T-helper 2 cell (primary cell): ENCODE measurements around the gene CEP295NL.
A peak's percentile ranks its signal among the peaks of the same experiment; 100 is the strongest.
"Not testable (repeated sequence)": the region's sequence is repeated elsewhere in the genome, so short reads cannot be mapped to it uniquely, and the experiment has no call there.

ENCODE experiments used
- DNase-seq, 5 experiments: peaks; one replicate each; pipeline versions ENCODE4 v3.0.0 to v3.0.0-alpha.2; 2012 to 2022

CEP295NL gene

DNA sequence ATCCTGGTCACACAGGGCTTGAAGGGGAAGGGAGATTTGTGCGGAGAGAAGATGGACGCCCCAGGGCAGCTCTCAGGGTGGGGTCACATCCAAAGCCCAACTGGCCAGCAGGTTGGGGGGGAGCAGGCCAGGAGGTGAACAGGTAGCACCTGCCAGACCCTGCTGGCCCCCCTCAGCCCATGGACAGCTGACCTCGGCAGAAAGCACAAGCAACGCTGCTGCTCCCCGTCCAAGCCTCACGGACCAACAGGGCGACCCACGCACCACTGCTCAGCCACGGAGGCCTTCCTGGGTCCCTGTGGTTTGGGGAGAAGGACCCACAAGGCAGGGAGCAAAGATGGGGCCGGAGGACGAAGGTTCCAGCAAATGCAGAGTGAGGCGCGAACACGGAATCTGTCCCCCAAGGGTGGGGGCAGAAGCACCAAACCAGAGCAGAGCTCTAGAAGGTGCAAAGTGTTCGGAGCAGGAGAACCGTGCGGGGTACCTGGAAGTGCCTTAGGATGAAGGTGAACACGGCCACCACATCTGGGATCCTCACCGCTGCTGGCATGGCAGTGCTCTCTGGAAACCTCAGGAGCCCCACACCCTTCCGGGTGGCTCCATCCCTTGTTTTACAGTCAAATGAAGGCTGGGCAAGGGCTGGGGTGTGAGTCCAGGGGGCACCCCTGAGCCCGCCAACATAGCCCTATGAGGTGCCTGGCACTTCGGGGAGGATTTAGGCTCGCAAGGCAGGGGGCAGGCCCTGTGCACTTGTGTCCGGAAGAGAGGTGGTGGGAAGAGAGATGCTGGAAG lies 17.9 kb downstream of the CEP295NL start:
- DNase-seq = no peak

DNA sequence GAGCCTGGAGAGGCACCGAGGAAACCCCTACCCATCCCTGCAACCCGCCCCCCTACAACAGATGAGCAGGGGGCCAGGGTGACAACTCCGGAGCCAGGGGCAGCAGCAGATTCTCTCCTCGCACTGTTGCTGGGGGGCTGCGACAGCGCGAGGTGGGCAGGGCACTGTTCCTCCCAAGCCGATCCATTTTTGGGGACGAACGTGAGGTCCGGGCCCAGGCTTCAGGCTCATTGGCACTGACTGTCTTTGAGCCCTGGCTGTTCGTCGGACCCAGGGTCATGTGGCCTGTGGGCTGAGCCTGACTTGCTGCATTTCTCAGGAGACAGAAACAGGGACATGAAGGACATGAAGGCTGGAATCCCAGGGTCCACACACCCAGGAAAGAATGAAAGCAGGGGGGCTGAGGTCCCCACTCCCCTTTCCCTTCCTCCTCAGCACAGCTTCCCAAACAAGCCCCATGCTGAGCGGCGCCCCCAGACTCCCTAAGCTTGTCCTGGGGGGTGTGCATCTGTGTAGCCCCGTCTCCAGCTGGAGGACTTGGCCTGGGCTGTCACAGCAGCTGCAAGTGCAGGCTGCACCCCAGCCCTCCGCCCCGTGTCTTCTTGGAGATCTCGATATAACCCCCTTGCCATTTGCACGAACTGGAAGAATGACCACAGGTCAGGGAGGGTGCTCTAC lies 18.7 kb downstream of the CEP295NL start:
- DNase-seq = no peak

DNA sequence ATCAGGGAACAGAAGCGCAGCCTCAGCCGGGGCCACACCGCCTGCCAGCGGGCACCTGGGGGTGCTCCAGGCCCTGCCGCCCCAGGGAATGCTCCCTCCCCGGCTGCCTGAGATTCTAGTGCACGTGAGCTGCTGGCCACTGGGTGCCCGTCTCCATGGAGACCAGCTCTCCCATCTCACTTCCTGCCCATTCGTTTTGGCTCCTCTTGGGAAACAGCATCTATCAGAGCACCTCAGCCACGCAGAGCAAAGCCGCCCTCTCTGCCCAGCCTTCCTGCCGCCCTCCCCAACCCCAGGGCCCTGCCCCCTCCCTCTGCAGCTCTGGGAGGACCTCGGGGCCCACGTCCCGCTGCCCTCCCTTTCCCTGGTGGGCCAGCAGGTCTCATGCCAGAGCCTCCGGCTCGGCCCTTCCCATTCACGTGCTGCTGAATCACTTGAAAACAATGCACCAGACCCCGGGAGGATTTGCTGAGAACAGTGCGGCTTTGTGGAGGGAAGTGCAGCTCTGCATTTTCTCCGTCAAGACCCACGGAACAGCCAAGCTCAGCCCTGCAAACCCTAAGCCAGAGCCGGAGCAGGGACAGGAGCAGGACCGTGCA lies 19.4 kb downstream of the CEP295NL start:
- DNase-seq = no peak

DNA sequence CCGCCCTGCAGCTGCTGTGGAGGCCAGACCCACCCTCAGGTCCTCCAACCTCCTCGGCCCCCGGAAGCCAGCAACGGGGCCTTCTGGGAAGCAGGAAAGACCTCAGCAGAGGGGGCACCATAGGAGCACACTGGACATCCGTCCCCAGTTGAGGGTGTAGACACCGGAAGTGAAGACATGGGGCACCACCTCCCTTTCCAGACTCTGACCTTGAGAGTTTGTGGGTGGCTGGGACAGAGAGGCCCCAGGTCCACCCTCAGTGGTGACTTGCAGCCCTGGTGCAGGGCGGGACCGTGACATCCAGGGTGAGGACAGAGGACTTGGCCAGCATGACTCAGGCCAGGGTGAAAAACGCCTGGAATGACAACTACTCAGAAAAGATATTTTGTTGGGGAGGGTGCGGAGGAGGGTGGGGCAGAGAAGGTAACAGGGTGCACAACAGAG lies 19.9 kb downstream of the CEP295NL start:
- no peak for DNase-seq

DNA sequence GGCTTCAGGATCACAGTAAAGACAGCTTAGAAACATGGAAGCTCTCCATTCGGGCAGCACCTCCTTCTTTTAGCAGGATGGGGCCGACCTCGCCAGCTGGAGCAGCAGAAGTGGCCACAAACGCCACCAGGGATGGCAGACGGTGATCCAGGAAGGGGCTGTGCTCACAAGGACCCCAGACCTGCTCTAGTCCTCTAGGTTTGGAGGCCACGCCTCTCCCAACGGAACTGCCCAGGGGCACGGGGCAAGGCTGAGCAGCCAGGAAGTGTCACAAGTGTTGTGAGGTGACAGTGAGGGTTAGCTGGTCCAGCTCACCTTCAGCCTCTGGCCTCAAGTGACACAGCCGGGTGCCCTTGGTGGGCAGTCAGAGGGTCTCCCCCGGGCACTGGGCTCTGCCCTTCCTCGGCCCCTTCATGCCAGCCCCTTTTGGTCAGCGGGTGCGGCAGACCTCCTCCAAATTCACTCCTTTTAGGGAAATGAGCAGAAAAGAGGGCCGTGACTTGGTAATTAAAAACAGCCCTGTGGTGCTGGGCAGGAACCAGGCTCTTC lies 20.4 kb downstream of the CEP295NL start:
- no peak for DNase-seq

DNA sequence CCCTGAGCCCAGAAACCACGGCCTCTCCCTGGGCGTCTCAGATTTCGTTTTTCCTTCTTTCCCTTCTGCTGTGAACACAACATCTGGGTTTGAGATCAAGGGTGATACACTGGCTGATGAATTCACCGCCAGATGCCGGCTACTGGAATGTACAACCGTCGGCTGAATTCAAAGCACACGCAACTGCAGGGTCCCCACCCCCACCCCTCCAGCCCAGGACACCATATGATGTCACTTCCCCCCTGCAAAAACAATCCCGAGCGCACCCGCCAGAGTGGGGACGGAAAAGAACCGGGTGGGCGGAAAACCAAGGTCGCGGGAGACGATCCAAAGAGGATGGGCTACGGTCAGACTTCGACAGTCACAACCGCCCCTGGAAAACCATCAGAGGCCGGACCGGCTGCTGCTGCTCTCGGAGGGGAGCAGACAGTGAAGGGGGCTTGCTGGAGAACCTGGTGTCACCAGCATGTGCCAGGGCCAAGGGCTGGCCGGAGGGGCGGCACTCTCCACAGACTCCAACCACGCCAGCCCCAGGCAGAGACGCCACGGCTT lies 23.3 kb downstream of the CEP295NL start:
- DNase-seq = peak in 1 of 5 experiments; percentile 66

DNA sequence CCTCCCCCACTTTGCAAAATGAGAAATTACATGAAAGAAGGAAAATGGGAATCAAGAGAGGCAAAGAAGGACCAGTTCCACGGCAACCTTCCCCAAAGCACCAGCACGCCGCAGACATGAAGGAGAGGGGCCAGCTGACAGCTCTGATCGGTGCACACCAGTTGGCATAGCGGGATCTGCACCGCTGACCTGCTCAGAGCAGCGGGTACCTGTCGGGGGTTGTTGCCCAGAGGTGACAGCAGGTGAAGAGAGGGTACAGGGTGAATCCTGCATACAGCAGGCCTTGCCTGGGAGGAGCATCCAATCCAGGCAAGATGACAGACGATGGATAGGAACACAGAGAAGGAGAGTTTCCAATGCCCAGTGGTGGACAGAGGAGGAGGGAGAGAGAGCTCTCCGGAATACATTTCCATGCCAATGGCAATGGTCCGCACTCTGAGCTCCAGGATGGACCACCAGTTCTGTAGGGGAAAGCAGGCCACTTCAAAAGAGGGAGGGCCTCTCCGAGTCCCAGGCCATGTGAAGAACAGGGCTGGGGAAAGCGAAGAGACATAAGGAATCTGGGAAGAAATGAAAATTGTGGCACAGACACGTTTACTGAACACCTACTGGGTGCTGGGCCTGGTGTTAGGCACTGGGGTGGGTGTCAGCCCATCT lies 24.0 kb downstream of the CEP295NL start:
- DNase-seq = no peak

DNA sequence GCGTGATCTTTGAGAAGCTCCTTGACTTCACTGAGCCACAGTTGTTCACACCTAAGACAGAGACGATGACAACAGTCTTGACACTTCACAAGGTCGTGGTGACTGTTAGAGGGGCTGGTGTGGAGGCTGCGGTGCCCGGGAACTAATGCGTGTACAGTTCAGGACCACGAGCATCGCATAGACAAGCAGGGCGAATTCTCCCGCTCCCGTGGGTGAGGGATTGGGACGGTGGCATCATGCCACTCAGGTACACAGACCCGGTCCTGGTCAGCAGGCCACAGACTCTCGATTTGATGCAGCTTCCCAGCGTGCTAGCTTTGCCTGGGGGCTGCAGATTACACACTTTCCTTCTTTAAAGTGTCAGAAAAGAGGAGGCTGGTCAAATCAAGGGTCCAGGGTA lies 24.7 kb downstream of the CEP295NL start:
- DNase-seq = no peak

DNA sequence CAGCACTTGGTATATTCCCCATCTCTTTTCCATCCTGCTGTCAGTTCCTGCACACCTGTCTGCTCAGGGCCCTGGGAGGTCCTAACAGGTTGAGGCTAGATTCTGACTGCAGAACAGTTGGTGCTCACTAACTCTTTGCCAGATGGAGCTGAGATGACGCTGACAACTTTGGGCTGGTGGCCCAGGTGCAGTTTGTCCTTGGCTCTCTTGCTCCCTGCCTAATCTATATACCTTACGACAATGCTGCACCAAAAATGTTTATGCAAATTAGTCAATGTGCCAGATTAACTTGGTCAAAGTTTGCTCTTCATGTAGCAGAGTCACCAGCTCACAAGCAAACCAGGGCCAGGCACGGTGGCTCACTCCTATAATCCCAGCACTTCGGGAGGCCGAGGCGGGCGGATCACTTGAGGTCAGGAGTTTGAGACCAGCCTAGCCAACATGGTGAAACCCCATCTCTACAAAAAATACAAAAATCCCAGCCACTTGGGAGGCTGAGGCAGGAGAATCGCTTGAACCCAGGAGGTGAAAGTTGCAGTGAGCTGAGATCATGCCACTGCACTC lies 26.0 kb downstream of the CEP295NL start:
- not testable (repeated sequence) for DNase-seq

DNA sequence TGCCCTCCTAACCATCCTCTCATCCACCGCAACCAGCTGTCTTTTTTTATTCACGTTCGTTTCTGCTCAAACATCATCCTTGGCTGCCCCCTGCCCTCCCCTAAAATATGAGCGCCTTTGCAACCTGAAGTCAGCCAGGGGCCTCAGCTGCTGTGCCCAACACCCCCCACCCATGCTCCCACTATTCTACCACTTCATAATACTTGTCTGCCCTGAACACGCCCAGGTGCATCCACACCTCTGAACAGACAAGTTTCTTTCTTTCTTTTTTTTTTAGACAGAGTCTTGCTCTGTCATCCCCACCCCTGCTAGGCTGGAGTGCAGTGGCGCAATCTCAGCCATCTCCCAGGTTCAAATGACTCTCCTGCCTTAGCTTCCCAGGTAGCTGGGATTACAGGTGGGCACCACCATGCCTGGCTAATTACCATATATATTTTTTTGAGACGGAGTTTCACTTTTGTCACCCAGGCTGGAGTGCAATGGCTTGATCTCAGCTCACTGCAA lies 26.9 kb downstream of the CEP295NL start:
- no peak for DNase-seq

DNA sequence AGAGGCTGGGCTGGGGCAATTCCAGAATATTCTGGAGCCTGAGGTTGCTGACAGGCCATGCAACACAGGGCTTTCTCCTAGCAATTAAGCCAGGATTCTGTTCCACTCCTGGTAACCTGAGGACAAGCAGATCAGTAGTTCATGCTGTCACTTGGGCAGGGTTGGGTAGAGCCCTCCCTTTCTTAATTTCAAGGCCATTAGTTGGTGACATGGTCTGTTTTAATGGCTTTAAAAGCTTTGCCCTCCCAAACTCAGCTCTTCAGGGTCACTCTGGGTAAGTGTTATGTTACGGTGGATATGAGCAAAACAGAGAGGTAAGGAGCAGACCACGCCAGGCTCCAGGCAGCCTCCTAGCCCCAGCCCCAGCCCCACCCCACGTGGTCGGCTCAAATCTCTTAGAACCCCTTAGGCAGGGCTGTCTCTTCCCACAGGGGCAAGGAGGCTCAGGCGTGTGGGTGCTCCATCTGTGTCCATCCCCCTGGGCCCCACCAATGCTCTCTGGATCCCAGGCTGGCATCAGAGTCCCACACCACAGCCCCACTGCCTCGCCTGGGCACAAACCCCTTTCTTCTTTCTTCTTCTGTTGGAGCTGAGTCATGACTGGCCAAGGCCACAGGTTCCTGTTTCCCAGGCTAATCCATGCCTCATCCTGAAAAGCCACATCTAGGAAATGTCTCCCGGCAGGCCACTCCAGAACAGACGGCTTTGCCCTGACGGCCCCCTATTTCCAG lies 27.5 kb downstream of the CEP295NL start:
- no peak for DNase-seq

DNA sequence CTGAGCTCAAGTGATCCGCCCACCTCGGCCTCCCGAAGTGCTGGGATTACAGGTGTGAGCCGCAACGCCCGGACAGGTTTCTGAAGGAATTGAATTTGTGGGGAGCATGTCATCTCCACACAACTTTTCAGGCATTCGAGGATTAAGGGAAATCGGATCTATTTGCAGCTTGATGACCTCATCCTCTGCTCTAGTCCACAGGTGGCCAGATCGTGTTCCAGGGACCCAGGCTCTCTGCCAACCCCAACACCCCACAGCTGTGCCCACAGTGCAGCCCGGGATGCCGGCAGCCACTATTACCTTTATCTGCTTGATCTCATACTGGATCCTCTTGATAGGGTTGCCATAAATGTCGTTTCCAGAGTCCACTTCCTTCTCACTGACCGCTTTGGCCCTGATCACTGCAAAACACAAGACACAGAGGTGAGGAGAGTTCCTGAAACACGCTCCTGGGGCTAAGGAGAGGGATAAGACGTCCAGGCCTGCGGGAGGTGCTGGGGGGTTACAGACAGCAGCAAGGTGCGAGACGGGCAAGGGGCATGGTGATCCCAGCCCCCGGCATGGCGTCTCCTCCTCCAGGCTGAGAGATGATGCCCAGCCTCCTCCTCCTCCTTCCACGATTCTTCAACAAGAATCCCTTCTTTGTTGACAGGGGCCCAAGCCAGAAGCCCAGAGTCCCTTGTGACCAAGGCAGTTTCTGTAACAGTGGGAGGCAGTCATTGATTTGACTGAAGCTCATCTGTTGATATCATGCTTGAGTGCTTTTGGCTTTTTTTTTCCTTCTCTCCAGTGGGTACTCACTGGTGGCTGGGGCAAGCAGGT lies 29.3 kb downstream of the CEP295NL start:
- DNase-seq = no peak

DNA sequence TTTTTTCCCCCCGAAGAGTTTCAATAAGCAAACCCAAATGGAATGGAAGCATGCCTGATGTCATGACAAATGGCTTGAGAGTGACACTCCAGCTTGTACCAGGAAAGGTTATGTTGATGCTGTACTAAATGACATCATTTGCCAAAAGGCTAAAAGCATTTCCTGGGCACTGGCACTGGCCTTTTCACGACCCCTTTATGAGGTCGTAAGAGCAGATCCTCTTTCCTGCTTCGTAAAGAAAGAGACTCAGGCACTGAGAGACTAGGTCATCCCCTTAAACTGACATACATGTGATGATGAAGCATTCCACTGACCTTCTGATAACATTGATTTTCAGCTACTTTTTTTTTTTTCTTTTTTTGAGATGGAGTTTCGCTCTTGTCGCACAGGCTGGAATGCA lies 30.5 kb downstream of the CEP295NL start:
- no peak for DNase-seq

DNA sequence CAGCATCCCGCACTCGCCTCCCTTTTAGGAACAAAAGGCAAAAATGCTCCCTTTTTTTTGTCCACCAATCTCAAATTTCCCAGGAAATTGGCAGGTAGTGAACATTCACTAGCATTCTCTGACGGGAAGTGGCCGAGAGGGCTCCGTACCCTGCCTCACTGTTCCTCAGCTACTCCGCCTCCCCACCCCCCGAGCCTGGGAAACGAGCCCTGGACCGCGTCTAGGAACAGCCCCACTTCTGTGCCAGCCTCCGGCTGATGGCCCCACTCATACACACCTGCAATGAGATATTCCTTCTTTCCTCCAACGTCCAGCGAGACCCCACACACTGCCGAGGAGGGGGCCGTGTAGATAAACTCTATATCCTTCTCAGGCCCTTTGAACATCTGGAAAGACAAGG lies 32.4 kb downstream of the CEP295NL start:
- no peak for DNase-seq

DNA sequence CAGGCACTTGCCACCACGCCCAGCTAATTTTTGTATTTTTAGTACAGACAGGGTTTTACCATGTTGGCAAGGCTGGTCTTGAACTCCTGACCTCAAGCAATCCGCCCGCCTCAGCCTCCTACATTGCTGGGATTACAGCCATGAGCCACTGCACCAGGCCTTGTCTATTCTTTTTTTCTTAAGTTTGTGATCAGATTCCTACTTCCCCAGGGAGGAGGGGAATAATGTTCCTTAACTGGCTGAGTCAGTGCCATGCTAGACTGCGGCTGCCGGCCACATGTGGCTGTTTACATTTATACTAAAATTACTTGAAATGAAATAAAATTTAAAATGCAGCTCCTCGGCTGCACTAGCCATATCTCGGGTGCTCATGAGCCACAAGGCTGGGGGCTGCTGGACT lies 34.6 kb downstream of the CEP295NL start:
- DNase-seq = no peak

DNA sequence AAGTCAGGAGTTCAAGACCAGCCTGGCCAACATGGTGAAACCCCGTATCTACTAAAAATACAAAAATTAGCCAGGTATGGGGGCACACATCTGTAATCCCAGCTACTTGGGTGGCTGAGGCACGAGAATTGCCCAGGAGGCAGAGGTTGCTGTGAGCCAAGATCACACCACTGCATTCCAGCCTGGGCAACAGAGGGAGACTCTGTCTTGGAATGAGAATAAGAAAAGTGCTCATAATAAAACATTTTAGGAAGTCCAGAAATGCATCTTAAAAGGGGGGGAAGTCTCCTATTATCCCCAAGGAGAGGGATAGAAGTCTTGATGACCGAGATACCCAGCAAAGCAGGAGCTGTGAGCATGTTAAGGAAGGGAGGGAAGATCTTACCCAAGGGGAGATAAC lies 36.0 kb downstream of the CEP295NL start:
- DNase-seq = not testable (repeated sequence)

DNA sequence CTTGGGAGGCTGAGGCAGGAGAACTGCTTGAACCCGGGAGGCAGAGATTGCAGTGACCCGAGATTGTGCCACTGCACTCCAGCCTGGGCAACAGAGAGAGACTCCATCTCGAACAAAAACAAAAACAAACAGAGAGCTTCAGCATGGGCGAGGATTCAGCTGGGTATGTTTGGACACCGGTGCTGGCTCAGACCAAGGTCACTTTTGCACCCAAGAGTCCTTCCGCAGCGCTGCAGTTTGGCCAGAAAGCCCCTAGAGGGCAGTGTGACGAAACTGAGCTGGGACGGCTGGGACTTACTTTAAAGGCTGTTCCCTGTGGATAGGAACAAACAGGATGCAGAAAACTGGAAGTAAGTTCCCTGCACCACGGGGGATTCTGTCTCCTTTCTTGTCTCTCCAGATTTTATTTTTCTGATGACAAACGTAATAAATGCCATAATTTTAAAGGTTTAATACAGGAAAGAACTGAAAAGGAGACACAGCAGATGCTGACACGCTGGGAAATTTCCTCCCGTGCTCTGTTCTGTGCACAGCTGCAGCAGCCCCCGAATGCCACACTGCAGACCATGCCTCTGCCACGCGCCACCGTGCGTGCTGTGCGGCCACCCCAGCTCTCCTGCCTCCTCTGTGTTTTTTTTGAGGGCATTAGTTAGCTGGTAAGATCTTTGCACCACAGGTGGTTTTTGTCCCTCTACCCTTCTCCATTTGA lies 37.2 kb downstream of the CEP295NL start:
- DNase-seq = peak; percentile 20 to 50 (median 39)

DNA sequence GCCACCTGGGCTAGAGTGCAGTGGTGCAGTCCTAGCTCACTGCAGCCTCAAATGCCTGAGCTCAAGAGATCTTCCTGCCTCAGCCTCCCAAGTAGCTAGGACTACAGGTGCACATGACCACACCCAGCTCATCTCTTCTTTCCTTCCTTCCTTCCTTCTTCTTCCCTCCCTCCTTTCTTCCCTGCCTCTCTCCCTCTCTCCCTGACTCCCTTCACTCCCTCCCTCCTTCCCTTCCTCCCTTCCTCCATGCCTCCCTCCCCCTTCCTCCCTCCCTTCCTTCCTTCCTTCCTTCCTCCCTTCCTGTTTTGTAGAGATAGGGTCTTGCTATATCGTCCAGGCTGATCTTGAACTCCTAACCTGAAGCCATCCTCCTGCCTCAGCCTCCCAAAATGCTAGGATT lies 38.9 kb downstream of the CEP295NL start:
- DNase-seq = no peak

DNA sequence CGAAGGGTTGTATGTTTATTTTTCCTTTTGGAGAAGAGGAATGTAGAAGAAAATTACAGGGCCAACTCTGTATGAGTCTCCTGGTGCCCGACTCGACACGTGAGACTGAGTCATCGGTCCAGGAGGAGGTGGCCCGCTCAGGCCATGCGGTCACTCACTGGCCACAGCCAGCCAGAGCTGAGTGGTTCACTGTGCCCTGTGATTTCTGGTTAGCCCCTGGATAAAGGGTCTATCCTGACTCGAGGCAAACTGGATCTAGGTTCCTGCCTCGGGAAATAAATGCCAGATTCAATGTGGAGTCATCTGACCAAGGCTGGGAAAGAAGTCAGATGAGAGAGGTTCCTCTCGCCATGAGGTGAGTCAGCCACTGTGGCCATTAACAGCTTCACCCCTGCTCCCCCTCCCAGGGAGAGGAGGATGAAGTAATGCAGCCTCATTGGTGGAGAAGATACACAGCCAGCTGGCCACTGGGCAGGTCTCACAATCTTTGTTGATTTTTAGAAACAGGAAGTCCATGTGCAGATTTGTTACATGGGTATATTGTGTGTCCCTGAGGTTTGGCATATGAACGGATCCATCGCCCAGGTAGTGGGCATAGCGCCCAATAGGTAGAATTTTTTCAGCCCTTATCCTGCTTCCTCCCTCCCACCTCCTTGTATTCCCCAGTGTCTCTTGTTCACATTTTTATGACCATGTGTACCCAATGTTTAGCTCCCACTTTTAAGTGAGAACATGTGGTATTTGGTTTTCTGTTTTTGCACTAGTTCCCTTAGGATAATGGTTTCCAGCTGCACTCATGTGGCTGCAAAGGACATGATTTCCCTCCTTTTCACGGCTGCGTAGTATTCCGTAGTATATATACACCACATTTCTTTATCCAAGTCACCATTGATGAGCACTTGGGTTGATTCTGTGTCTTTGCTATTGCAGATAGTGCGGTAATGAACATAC lies 40.7 kb downstream of the CEP295NL start:
- no peak for DNase-seq
